Adrenal gland (tissue), 5 donors: Measurements from ENCODE around the gene CCDC117.

Source experiments
- CTCF ChIP-seq, 6 experiments: fragments of 450-650 bp in 4 of 6; fragments of 200-600 bp in 2 of 6; sonication (generic) in 1 of 6; IDR thresholded peaks; 1 replicate in 5 of 6; 2 replicates in 1 of 6; pipeline versions ENCODE4 v1.5.1 to v1.8.0; 2016 to 2021; ENCODE audit warnings: antibody characterized with exemption in 6 of 6, mild to moderate bottlenecking in 2 of 6, moderate library complexity in 1 of 6
- POLR2A ChIP-seq, 2 donors: fragments of 450-650 bp; IDR thresholded peaks; one replicate each; pipeline ENCODE4 v1.6.1; 2017; ENCODE audit warnings: antibody characterized with exemption in 2 of 2, mild to moderate bottlenecking in 2 of 2, moderate library complexity in 1 of 2
- donor health status: DM: no; HTN: no; CAD: no.

GRCh38 chr22:28768701-28769393 is 3.6 kb upstream of the CCDC117 start:
- TF ChIP-seq CTCF (IDR thresholded peaks at IDR 0.05) (no peak), POLR2A (IDR thresholded peaks at IDR 0.05) (no peak)
